ENCODE results near the gene NT5DC1.
"Not testable (repeated sequence)": the region's sequence is repeated elsewhere in the genome, so short reads cannot be mapped to it uniquely, and the experiment has no call there.

NT5DC1 gene

GRCh38 chr6:116280161-116280932 lies 179.7 kb downstream of the NT5DC1 start:
- no peak for DNase-seq

GRCh38 chr6:116280933-116281316 lies 180.3 kb downstream of the NT5DC1 start:
- no peak for DNase-seq

GRCh38 chr6:116282698-116283097 lies 182.0 kb downstream of the NT5DC1 start:
- no peak for DNase-seq

DNA sequence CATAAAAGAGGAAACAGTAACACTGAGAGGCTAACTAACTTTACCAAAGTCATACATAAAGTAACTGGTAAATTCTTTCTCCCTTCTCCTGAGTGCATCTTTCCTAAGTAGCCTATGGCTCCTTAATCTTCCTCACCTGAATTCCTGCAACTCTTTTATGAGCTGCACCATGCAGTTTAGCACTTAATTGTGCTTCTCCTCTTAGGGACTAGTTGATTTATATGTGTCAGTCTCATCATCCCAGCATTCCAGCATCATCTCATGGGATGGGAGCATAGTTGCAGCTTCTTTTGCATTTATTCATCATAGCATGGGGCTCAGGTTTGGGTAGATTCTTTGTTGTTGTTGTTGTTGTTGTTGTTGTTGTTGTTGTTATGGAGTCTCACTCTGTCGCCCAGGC lies 182.5 kb downstream of the NT5DC1 start:
- no peak for DNase-seq

- DNase-seq: not testable (repeated sequence)
Observed at GRCh38 chr6:116284984-116285383, 184.3 kb downstream of the NT5DC1 start.

- DNase-seq: no peak
Observed at GRCh38 chr6:116286773-116287358, 186.2 kb downstream of the NT5DC1 start.

DNA sequence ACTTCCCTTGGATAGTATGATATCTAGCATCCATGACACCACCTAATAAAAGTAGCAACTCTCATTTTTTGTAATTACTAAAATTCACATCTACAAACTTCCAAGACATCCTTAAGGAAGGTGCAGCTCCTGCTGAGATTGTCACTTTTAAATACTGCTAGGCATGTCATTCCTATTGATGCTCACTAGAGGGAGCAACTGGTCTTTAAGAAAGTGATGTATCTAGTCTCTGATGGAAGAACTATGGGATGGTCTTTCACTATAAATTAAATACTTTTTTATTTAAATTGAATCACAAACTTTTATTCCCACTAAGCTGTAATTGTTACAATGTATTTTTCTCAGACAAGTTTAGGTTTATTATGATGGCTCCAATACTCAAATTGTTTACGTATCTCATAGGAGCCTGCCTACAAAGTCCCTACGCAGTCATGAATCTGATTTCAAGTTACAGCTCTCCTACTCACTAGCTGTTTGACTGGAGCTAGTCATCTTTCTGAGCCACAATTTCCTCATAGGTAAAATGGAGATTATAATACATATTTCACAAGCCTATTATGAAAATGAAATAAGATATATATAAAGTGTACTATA lies 187.1 kb downstream of the NT5DC1 start:
- peak; percentile 26 for DNase-seq

DNA sequence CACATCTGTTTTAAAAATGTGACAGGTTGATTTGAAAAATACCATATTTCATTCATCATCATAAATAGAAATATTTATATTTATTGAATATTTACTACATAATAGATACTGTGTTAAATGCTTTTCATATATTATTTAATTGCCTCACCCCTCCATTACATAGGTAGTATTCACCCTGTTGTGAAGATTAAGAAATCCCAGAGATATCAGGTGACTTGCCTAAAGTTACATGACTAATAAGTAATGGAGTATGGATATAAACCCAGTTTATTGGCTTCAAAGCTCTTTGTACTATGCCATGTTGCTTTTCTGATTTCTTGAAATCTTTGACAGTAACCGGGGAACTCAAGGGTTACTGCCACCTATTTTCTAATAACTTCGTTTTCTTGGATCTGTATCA lies 189.2 kb downstream of the NT5DC1 start:
- DNase-seq: no peak

GRCh38 chr6:116290799-116291198 lies 190.1 kb downstream of the NT5DC1 start:
- no peak for DNase-seq

GRCh38 chr6:116291701-116292396 lies 191.2 kb downstream of the NT5DC1 start:
- no peak for DNase-seq

GRCh38 chr6:116292553-116292952 lies 191.9 kb downstream of the NT5DC1 start:
- DNase-seq: no peak

- no peak for DNase-seq
Observed at GRCh38 chr6:116298273-116298672, 197.6 kb downstream of the NT5DC1 start.

DNA sequence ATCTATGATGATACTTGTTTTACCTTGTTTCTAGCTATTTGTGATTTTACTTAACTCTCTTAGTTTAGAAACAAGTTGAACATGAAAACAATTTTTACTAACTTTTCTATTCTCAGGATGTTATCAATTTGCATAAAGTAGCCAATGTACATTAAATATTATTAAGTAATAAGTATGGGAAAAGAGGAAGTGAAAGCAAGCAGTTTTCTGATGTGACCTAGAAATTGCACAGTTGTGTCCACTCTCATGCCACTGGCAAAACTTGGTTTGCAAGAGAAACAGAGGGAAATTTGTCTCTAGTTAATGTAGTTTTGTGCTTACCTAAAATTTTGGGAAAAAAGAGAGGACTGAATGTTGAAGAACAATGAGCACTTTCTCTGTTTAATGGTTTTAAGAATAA lies 198.3 kb downstream of the NT5DC1 start:
- no peak for DNase-seq
